ENCODE measurements around the gene COL27A1. TPM values are rescaled to one million over a fixed set of nuclear protein-coding genes. Genes with fewer than 3 reads are reported as not detected.

The COL27A1 gene
- total RNA-seq, 1 experiment from 2014 or later: 20.1 TPM

- CTCF ChIA-PET: no interaction called here
- Mint-ChIP-seq H3K4me3 (ENCODE audit: low read depth, unreplicated experiment) (no peak overlapping the region), H3K4me1 (ENCODE audit: low read depth, unreplicated experiment) (peaks cover 44% of the 10 kb centered on the region), H3K9me3 (ENCODE audit: low read depth, unreplicated experiment) (no peaks in the 10 kb centered on the region), H3K36me3 (ENCODE audit: insufficient read depth, unreplicated experiment) (no peaks in the 10 kb centered on the region), H3K27ac (ENCODE audit: unreplicated experiment) (no peak overlapping the region), H3K27me3 (ENCODE audit: unreplicated experiment) (peaks cover 30% of the 10 kb centered on the region)
- DNase-seq: no peak
- TF ChIP-seq CTCF (IDR thresholded peaks at IDR 0.05; ENCODE audit: unreplicated experiment): no peak
- BruUV-seq (replicated peaks): no TSS peak
- intact Hi-C loops (cut with micrococcal nuclease; ENCODE audit: unreplicated experiment): no loop called here
These were observed 41.0 kb upstream of the COL27A1 start for GRCh38 chr9:114114364-114114763.

- CTCF ChIA-PET: no interaction called here
- Mint-ChIP-seq H3K27ac (ENCODE audit: unreplicated experiment) (no peak overlapping the region), H3K4me1 (ENCODE audit: low read depth, unreplicated experiment) (peaks cover 52% of the 10 kb centered on the region), H3K36me3 (ENCODE audit: insufficient read depth, unreplicated experiment) (no peaks in the 10 kb centered on the region), H3K27me3 (ENCODE audit: unreplicated experiment) (peaks cover 30% of the 10 kb centered on the region), H3K9me3 (ENCODE audit: low read depth, unreplicated experiment) (peaks cover 3% of the 10 kb centered on the region), H3K4me3 (ENCODE audit: low read depth, unreplicated experiment) (no peak overlapping the region)
- no TSS peak for BruUV-seq (replicated peaks)
- no peak for DNase-seq
- intact Hi-C loops (cut with micrococcal nuclease; ENCODE audit: unreplicated experiment): no loop called here
- TF ChIP-seq CTCF (IDR thresholded peaks at IDR 0.05; ENCODE audit: unreplicated experiment): no peak
These were observed 39.6 kb upstream of the COL27A1 start for GRCh38 chr9:114115654-114116125.

- intact Hi-C loops (cut with micrococcal nuclease; ENCODE audit: unreplicated experiment): no loop called here
- no peak for TF ChIP-seq CTCF (IDR thresholded peaks at IDR 0.05; ENCODE audit: unreplicated experiment)
- CTCF ChIA-PET: no interaction called here
- no peak for DNase-seq
- Mint-ChIP-seq H3K27ac (ENCODE audit: unreplicated experiment) (no peak overlapping the region), H3K9me3 (ENCODE audit: low read depth, unreplicated experiment) (peaks cover 4% of the 10 kb centered on the region), H3K36me3 (ENCODE audit: insufficient read depth, unreplicated experiment) (no peaks in the 10 kb centered on the region), H3K4me1 (ENCODE audit: low read depth, unreplicated experiment) (peaks cover 50% of the 10 kb centered on the region), H3K27me3 (ENCODE audit: unreplicated experiment) (peaks cover 25% of the 10 kb centered on the region), H3K4me3 (ENCODE audit: low read depth, unreplicated experiment) (no peak overlapping the region)
- no TSS peak for BruUV-seq (replicated peaks)
These were observed 39.1 kb upstream of the COL27A1 start for GRCh38 chr9:114116126-114116747.

GRCh38 chr9:114117614-114117995 lies 37.7 kb upstream of the COL27A1 start:
- TF ChIP-seq CTCF (IDR thresholded peaks at IDR 0.05; ENCODE audit: unreplicated experiment): no peak
- BruUV-seq (replicated peaks): no TSS peak
- intact Hi-C loops (cut with micrococcal nuclease; ENCODE audit: unreplicated experiment): no loop called here
- H3K4me1 Mint-ChIP-seq (ENCODE audit: low read depth, unreplicated experiment): peaks cover 42% of the 10 kb centered on the region
- H3K36me3 Mint-ChIP-seq (ENCODE audit: insufficient read depth, unreplicated experiment): no peaks in the 10 kb centered on the region
- H3K27me3 Mint-ChIP-seq (ENCODE audit: unreplicated experiment): peaks cover 17% of the 10 kb centered on the region
- H3K4me3 Mint-ChIP-seq (ENCODE audit: low read depth, unreplicated experiment): peak overlapping the region; percentile 44
- CTCF ChIA-PET: interaction anchor here (1.3 to 1.5 kb wide), 3 partner anchors 10 to 35 kb away, joined by 5 to 19 read pairs (median 6); partner anchors contain the start of gene KIF12
- H3K27ac Mint-ChIP-seq (ENCODE audit: unreplicated experiment): no peak overlapping the region
- no peak for DNase-seq
- peaks cover 4% of the 10 kb centered on the region for H3K9me3 Mint-ChIP-seq (ENCODE audit: low read depth, unreplicated experiment)
